Chondrocyte (in vitro differentiated cells): ENCODE data around the gene ZBED6. TPM values are rescaled to one million over a fixed set of nuclear protein-coding genes. Genes with fewer than 3 reads are reported as not detected.
"Not testable (repeated sequence)": the region's sequence is repeated elsewhere in the genome, so short reads cannot be mapped to it uniquely, and the experiment has no call there.

Experiments
- DNase-seq: peaks from one replicate; pipeline ENCODE4 v3.0.0; 2021; ENCODE audit warnings: mixed read lengths, low spot score
- H3K27ac Mint-ChIP-seq: one replicate; pipeline ENCODE4 v1.8.0; 2021; ENCODE audit warnings: mild to moderate bottlenecking, moderate library complexity, mixed read lengths; ENCODE audit not compliant: unreplicated experiment
- H3K27me3 Mint-ChIP-seq: 2 replicates; pipeline ENCODE4 v1.8.0; 2021; ENCODE audit warnings: low read depth, mixed read lengths
- H3K36me3 Mint-ChIP-seq: 2 replicates; pipeline ENCODE4 v1.8.0; 2021; ENCODE audit warnings: low read depth, mixed read lengths
- H3K4me1 Mint-ChIP-seq: 2 replicates; pipeline ENCODE4 v1.8.0; 2021; ENCODE audit warnings: low read depth, mild to moderate bottlenecking, mixed read lengths
- H3K4me3 Mint-ChIP-seq: one replicate; pipeline ENCODE4 v1.8.0; 2021; ENCODE audit warnings: mild to moderate bottlenecking, moderate library complexity, mixed read lengths; ENCODE audit not compliant: unreplicated experiment
- H3K9me3 Mint-ChIP-seq: 2 replicates; pipeline ENCODE4 v1.8.0; 2021; ENCODE audit warnings: low read depth, mixed read lengths
- long read RNA-seq: library from polyadenylated mRNA; stranded (forward); transcript quantifications from one replicate; pipeline ENCODE4 v2.0.0, GENCODE V29; 2021
- total RNA-seq: library from RNA; stranded (reverse); gene quantifications from 3 replicates; pipeline ENCODE4 v1.2.1, GENCODE V29; 2021
- TF ChIP-seq, protein P1 (sequence below): fragments of 200-600 bp; sonication (generic); IDR thresholded peaks from 2 replicates; pipeline ENCODE4 v1.5.0; 2021; ENCODE audit warnings: antibody characterized with exemption, mild to moderate bottlenecking, moderate library complexity

Gene ZBED6, protein sequence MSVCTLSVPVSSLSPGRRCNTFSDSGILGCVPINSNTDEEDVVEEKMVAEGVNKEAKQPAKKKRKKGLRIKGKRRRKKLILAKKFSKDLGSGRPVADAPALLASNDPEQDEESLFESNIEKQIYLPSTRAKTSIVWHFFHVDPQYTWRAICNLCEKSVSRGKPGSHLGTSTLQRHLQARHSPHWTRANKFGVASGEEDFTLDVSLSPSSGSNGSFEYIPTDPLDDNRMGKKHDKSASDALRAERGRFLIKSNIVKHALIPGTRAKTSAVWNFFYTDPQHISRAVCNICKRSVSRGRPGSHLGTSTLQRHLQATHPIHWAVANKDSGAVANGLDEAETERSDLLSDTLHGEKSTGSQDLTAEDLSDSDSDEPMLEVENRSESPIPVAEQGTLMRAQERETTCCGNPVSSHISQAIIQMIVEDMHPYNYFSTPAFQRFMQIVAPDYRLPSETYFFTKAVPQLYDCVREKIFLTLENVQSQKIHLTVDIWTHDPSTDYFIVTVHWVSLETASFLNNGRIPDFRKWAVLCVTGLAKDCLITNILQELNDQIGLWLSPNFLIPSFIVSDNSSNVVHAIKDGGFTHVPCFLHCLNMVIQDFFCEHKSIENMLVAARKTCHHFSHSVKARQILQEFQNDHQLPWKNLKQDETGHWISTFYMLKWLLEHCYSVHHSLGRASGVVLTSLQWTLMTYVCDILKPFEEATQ (N-terminal part only)
- 38.7 to 48.3 TPM (median 40.3 TPM) in 3 replicates for total RNA-seq
- long read RNA-seq, full-length matches to known transcripts: 1 of 1 reads
- long read RNA-seq, partial matches to known transcripts: 0 of 1 reads
- long read RNA-seq, other reads (novel, unspliced or antisense): 0 of 1 reads

DNA sequence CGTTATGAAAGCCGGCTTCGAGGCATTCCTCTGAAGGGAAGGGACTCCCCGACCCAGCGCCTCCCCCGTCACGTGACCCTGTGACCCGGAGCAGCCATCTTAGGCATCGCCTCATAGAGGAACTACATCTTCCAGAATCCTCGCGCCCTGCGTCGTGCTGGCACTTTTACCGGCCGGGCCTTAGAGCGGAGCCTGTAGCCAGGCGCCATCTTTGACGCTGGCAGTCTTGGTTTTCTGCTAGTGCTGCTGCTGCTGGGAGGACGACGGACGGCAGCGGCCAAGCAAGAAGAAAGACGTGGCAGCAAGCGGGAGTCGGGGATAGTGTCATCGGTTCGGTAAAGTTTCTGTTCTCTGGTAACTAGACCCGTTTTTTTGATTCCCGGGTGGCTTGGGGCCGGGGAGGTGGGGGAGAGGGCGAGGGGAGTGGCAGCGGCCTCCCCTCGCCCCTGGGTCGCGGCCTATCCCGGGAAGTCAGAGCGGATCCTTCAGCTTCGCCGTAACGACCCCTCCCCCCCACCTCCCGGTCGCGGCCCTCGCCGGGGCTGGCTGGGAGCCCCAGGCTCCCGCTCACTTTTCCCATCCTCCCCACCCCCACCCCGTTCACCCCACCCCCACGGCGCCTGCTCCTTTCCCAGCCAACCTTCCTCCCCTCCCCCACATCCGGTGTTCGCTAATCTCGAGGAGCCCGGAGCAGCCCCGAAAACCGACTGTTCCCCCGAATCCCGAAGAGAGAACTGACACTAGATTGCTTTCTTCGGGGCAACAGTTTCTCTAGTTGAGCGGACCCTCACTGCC, at the start of gene ZBED6, which contains the start of gene ZC3H11A:
ZBED6 (plus strand) TSS at position 183 of the 795 bp plus-strand sequence. CDS start 1,900 bp downstream, outside the sequence.
ZC3H11A (plus strand) TSS at position 183 of the 795 bp plus-strand sequence. CDS start 21,448 bp downstream, outside the sequence.
- Mint-ChIP-seq H3K4me3 (peak within 1 kb of the TSS; percentile 99), H3K27ac (peak within 1 kb of the TSS; percentile 99), H3K27me3 (no peaks in the 10 kb centered on the region), H3K9me3 (peaks cover 3% of the 10 kb centered on the region), H3K4me1 (peaks cover 48% of the 10 kb centered on the region), H3K36me3 (peaks cover 16% of the 10 kb centered on the region)
- peak; percentile 99 for DNase-seq
- TF ChIP-seq, protein P1, sequence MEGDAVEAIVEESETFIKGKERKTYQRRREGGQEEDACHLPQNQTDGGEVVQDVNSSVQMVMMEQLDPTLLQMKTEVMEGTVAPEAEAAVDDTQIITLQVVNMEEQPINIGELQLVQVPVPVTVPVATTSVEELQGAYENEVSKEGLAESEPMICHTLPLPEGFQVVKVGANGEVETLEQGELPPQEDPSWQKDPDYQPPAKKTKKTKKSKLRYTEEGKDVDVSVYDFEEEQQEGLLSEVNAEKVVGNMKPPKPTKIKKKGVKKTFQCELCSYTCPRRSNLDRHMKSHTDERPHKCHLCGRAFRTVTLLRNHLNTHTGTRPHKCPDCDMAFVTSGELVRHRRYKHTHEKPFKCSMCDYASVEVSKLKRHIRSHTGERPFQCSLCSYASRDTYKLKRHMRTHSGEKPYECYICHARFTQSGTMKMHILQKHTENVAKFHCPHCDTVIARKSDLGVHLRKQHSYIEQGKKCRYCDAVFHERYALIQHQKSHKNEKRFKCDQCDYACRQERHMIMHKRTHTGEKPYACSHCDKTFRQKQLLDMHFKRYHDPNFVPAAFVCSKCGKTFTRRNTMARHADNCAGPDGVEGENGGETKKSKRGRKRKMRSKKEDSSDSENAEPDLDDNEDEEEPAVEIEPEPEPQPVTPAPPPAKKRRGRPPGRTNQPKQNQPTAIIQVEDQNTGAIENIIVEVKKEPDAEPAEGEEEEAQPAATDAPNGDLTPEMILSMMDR: no peak

DNA sequence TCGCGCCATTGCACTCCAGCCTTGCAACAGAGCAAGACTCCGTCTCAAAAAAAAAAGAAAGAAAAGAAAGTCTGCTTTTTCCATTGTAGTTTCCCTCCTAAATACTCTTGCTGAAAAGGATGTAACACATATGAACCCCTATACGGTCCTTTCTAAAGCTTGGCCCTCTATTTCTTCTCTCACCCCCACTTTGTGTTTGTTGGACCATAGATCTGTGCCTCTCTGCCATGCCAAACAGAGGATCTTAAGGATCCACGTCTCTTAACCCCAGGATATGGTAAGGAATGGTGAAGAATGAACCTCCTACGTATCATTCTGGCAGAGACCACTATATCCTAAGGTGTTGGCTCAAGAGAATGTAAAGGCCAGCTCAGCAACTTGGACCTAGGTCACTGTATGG, 49.1 kb upstream of the ZBED6 start:
- Mint-ChIP-seq H3K36me3 (peaks cover 9% of the 10 kb centered on the region), H3K4me3 (no peak overlapping the region), H3K27me3 (no peaks in the 10 kb centered on the region), H3K4me1 (peaks cover 18% of the 10 kb centered on the region), H3K27ac (no peak overlapping the region), H3K9me3 (no peaks in the 10 kb centered on the region)
- TF ChIP-seq, protein P1: no peak
- no peak for DNase-seq

DNA sequence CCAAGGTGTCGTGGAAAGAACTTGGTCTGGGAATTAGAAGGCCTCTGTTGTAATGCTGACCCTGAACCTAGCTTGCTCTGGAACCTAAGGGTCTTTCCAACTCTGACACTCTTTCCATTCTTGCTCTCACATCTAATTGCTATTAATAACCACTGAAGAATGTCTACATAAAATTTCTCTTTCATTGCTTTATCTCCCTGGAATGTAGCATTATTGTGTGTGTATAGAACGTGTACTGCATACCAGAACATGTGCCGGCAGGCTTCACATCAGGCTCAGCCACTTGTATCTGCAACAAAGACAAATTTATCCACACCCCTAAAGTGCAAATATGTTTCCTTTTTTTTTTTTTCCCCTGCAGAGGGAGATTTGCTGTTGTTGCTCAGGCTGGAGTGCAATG, 44.4 kb upstream of the ZBED6 start:
- Mint-ChIP-seq H3K4me3 (no peak overlapping the region), H3K27ac (peak overlapping the region; percentile 71), H3K9me3 (no peaks in the 10 kb centered on the region), H3K27me3 (no peaks in the 10 kb centered on the region), H3K4me1 (peaks cover 13% of the 10 kb centered on the region), H3K36me3 (peaks cover 2% of the 10 kb centered on the region)
- TF ChIP-seq, protein P1: peak; percentile 27
- no peak for DNase-seq

DNA sequence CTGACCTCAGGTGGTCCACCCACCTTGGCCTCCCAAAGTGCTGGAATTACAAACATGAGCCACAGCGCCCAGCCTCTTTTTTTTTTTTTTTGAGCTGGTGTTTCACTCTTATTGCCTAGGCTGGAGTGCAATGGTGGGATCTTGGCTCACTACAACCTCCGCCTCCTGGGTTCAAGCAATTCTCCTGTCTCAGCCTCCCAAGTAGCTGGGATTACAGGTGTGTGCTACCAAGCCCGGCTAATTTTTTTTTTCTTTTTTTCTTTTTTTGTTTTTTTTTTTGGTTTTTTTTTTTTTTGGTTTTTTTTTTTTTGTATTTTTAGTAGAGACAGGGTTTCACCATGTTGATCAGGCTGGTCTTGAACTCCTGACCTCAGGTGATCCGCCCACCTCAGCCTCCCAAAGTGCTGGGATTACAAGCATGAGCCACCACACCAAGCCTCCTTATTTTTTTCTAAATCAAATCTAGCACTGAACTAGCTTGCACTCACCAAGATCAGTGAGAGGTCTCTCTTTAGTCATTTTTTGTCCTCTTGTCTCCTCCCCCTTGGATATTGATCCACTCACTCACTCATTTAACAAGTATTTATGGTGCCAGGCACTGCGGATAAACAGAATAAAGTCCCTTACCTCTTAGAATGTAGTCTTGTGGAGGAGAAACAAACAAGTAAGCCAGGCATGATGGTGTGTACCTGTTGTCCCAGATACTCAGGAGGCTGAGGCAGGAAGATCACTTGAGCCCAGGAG, 43.6 kb upstream of the ZBED6 start:
- peaks cover 17% of the 10 kb centered on the region for H3K4me1 Mint-ChIP-seq
- H3K9me3 Mint-ChIP-seq, DNase-seq, H3K4me3 Mint-ChIP-seq, H3K27ac Mint-ChIP-seq, H3K36me3 Mint-ChIP-seq, H3K27me3 Mint-ChIP-seq: not testable (repeated sequence)

DNA sequence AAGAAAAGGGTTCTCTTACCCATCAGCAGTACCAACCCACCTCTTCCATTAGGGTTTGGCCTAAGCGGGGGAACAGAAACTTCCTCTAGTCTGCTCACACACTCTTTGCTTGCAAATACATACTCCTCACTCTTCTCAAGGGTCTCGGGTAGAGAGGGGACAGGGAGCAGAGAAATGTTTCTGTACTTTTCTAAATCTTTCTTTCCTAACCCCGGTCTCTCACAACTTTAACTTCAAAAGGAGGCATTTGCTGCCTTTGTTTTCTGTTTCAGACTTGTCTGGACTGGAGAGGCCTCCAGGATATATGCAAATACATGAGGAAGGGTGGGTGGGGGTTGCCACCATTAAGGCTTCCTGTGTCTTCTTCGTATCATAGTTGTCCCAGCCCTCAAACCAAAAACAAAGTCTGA, 41.0 kb upstream of the ZBED6 start:
- Mint-ChIP-seq H3K27me3 (no peaks in the 10 kb centered on the region), H3K4me1 (peaks cover 17% of the 10 kb centered on the region), H3K4me3 (no peak overlapping the region), H3K9me3 (no peaks in the 10 kb centered on the region), H3K27ac (no peak overlapping the region), H3K36me3 (no peaks in the 10 kb centered on the region)
- TF ChIP-seq, protein P1: no peak
- no peak for DNase-seq
